Liver (tissue), 10 donors: ENCODE data around the gene TRIM17. TPM values are rescaled to one million over a fixed set of nuclear protein-coding genes. Genes with fewer than 3 reads are reported as not detected.

Experiments used
- DNase-seq: peaks from one replicate; pipeline ENCODE4 v3.0.0-alpha.2; 2017; ENCODE audit warnings: low spot score
- H3K27ac ChIP-seq, 2 donors: one replicate each; pipeline ENCODE4 v1.7.0; 2013; ENCODE audit warnings: inconsistent platforms in 2 of 2, low read length in 2 of 2, control low read depth in 1 of 2, low read depth in 1 of 2, mild to moderate bottlenecking in 1 of 2
- H3K27me3 ChIP-seq, 4 donors: one replicate each; pipeline versions ENCODE4 v1.6.1 to v1.7.0; 2013; ENCODE audit warnings: low read length in 3 of 4, inconsistent platforms in 1 of 4, mild to moderate bottlenecking in 1 of 4, moderate library complexity in 1 of 4; ENCODE audit not compliant: control insufficient read depth in 4 of 4, insufficient read depth in 4 of 4
- H3K36me3 ChIP-seq, 4 donors: one replicate each; pipeline versions ENCODE4 v1.6.1 to v1.7.0; 2013; ENCODE audit warnings: low read length in 3 of 4, mild to moderate bottlenecking in 3 of 4, low read depth in 1 of 4, moderate library complexity in 1 of 4; ENCODE audit not compliant: control insufficient read depth in 4 of 4, insufficient read depth in 3 of 4
- H3K4me1 ChIP-seq, 4 donors: one replicate each; pipeline versions ENCODE4 v1.6.1 to v1.7.0; 2013; ENCODE audit warnings: low read length in 3 of 4, mild to moderate bottlenecking in 3 of 4, moderate library complexity in 1 of 4; ENCODE audit not compliant: control insufficient read depth in 4 of 4, insufficient read depth in 4 of 4
- H3K4me3 ChIP-seq, 3 donors: one replicate each; pipeline versions ENCODE4 v1.6.1 to v1.7.0; 2013; ENCODE audit warnings: low read length in 3 of 3, control low read depth in 1 of 3, low read depth in 1 of 3, mild to moderate bottlenecking in 1 of 3
- H3K9ac ChIP-seq, 2 donors: one replicate each; pipeline ENCODE4 v1.7.0; 2013; ENCODE audit warnings: low read length in 2 of 2, mild to moderate bottlenecking in 2 of 2, moderate library complexity in 2 of 2, control low read depth in 1 of 2, low read depth in 1 of 2
- H3K9me3 ChIP-seq, 4 donors: one replicate each; pipeline versions ENCODE4 v1.6.1 to v1.7.0; 2013; ENCODE audit warnings: low read length in 3 of 4; ENCODE audit not compliant: control insufficient read depth in 4 of 4
- RAD21 ChIP-seq, 2 donors: IDR thresholded peaks; 2 replicates each; pipeline ENCODE4 v1.6.1; 2016; ENCODE audit warnings: antibody characterized with exemption in 2 of 2, mild to moderate bottlenecking in 2 of 2
- SP1 ChIP-seq: IDR thresholded peaks from 2 replicates; pipeline ENCODE4 v1.6.1; 2018; ENCODE audit warnings: antibody characterized with exemption, mild to moderate bottlenecking
- WGBS: extraction: QIAGEN DNeasy Blood & Tissue Kit; methylation state at CpG from one replicate; pipeline ENCODE4 v1.1.7; 2013; 5-methylcytosine and 5-hydroxymethylcytosine counted together
- polyA plus RNA-seq, 2 donors: library from polyadenylated mRNA; stranded (reverse) in 1 of 2; unstranded in 1 of 2; fragments of 200-250 nt in 1 of 2; fragments of >200 nt in 1 of 2; fragmentation: Nextera tagmentation in 1 of 2; extraction: Ambion mirVana in 1 of 2; gene quantifications; one replicate each; pipeline versions ENCODE4 v1.2.1 to v1.2.3, GENCODE V29; 2013 to 2015
- small RNA-seq: library from RNA; depleted of rRNA; stranded (forward); fragments of <200 nt; gene quantifications from one replicate; pipeline ENCODE3, GENCODE V24; 2014
- total RNA-seq, 2 donors: library from RNA; depleted of rRNA; stranded (reverse); fragments of >200 nt; gene quantifications; one replicate each; pipeline ENCODE4 v1.2.3, GENCODE V29; 2014
- TF ChIP-seq, protein P1 (sequence below): IDR thresholded peaks from 2 replicates; pipeline ENCODE4 v1.6.1; 2016; ENCODE audit warnings: antibody characterized with exemption
- donor health status: healthy.
- donor health status: healthy.
- donor health status: healthy.
- donor health status: healthy.
- donor health status: healthy.

TRIM17 gene
- total and polyA plus RNA-seq, 4 donors: 0.08 to 0.49 TPM; not detected in 2

DNA sequence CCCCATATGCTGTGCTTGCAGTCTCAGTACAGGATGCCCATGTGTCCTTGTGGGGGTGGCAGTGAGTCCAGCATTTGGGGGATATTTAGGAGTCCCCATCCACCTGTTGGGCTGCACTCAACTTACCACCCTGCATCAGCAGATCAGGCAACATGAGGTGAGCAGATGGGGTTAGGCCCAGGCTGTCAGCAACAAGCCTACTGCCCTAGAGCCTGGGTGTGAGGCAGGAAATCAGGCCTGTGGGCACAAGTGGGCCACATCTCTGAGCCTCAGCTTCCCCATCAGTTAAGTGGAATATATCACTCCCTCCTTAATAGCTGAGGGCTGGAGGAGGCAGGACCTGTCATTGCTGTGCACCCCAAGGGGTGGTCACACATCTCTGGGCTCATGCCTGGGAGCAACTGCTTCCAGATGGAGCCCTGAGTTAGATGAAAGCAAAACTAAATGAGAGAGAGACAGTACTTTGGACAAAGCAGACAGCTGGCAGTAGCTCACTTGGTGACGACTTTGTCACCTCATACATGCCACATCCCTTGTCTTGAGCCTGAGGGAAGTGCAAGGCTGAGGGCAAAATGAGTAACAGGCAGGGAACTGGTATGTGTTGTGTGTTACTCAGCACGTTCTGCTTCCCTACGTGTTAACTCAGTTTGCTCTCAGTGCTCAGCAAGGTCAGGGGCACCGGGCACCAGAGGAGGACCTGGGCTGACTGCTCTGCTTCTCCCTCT, 58.5 kb downstream of the TRIM17 start:
- H3K27ac ChIP-seq: no peak overlapping the region
- TF ChIP-seq, protein P1, sequence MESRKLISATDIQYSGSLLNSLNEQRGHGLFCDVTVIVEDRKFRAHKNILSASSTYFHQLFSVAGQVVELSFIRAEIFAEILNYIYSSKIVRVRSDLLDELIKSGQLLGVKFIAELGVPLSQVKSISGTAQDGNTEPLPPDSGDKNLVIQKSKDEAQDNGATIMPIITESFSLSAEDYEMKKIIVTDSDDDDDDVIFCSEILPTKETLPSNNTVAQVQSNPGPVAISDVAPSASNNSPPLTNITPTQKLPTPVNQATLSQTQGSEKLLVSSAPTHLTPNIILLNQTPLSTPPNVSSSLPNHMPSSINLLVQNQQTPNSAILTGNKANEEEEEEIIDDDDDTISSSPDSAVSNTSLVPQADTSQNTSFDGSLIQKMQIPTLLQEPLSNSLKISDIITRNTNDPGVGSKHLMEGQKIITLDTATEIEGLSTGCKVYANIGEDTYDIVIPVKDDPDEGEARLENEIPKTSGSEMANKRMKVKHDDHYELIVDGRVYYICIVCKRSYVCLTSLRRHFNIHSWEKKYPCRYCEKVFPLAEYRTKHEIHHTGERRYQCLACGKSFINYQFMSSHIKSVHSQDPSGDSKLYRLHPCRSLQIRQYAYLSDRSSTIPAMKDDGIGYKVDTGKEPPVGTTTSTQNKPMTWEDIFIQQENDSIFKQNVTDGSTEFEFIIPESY: no peak
- TF ChIP-seq RAD21 (IDR thresholded peaks at IDR 0.05) (no peak), SP1 (no peak)
- no peak for DNase-seq
- no peak overlapping the region for H3K4me3 ChIP-seq
- no peaks in the 10 kb centered on the region for H3K9me3 ChIP-seq
- H3K4me1 ChIP-seq: no peaks in the 10 kb centered on the region
- no peaks in the 10 kb centered on the region for H3K27me3 ChIP-seq
- H3K9ac ChIP-seq: no peak overlapping the region
- 69% methylated on average over 4 of the region's 4 CpGs for WGBS
- H3K36me3 ChIP-seq: no peaks in the 10 kb centered on the region

Small RNAs within 50 kb of the gene (small RNA-seq; reads per million reads assigned to genes)
- not detected for gene MIR4666A

Other genes with a start within 250 kb of the TRIM17 start
- 1 to 10 TPM; 4.6 to 5.6 TPM for gene OBSCN, start 208.8 kb downstream of the TRIM17 start, total RNA-seq
- gene OBSCN, start 208.8 kb downstream of the TRIM17 start, polyA plus RNA-seq: under 1 TPM; 0.54 to 0.71 TPM
- gene TRIM11, start 10.0 kb downstream of the TRIM17 start, total RNA-seq: 10 to 100 TPM in 1 of 2 donors, 1 to 10 TPM in 1; 8.9 to 15.8 TPM
- 1 to 10 TPM; 2.6 to 5.7 TPM for gene TRIM11, start 10.0 kb downstream of the TRIM17 start, polyA plus RNA-seq
- gene RNF187, start 70.5 kb upstream of the TRIM17 start, total RNA-seq: 10 to 100 TPM; 18.7 to 20.4 TPM
- 10 to 100 TPM; 26.7 to 32.0 TPM for gene RNF187, start 70.5 kb upstream of the TRIM17 start, polyA plus RNA-seq